KMS-11 (cell line): Measurements from ENCODE around the gene GBA2.
A peak's percentile ranks its signal among the peaks of the same experiment; 100 is the strongest.

Experiments used
- H2AFZ ChIP-seq: fragments of 200-600 bp; sonication (generic); 2 replicates; pipeline ENCODE4 v1.6.1; 2016; ENCODE audit warnings: antibody characterized with exemption, mixed run types, low read depth
- H3K27ac ChIP-seq: fragments of 200-600 bp; sonication (generic); 2 replicates; pipeline ENCODE4 v1.6.1; 2016; ENCODE audit warnings: mild to moderate bottlenecking, mixed run types
- H3K27me3 ChIP-seq: fragments of 200-600 bp; sonication (generic); 2 replicates; pipeline ENCODE4 v1.6.1; 2017; ENCODE audit warnings: mild to moderate bottlenecking, low read depth, mixed run types, moderate library complexity; ENCODE audit not compliant: insufficient read depth
- H3K36me3 ChIP-seq: fragments of 200-600 bp; sonication (generic); 2 replicates; pipeline ENCODE4 v1.6.1; 2017; ENCODE audit warnings: mild to moderate bottlenecking, mixed run types; ENCODE audit not compliant: insufficient read depth
- H3K4me1 ChIP-seq: fragments of 200-600 bp; sonication (generic); 2 replicates; pipeline ENCODE4 v1.6.1; 2016; ENCODE audit warnings: mild to moderate bottlenecking, low read depth, mixed run types; ENCODE audit not compliant: poor library complexity, severe bottlenecking
- H3K4me2 ChIP-seq: fragments of 200-600 bp; sonication (generic); 2 replicates; pipeline ENCODE4 v1.7.0; 2016; ENCODE audit warnings: mild to moderate bottlenecking, mixed run types
- H3K4me3 ChIP-seq: fragments of 200-600 bp; sonication (generic); IDR thresholded peaks from 2 replicates; pipeline ENCODE4 v1.6.1; 2017; ENCODE audit warnings: low read depth, low read length, mixed read lengths; ENCODE audit not compliant: insufficient read depth
- H3K79me2 ChIP-seq: fragments of 200-600 bp; sonication (generic); 2 replicates; pipeline ENCODE4 v1.6.1; 2016; ENCODE audit warnings: low read depth, mixed run types; ENCODE audit not compliant: insufficient read depth
- H3K9ac ChIP-seq: fragments of 200-600 bp; sonication (generic); 2 replicates; pipeline ENCODE4 v1.6.1; 2016; ENCODE audit warnings: mild to moderate bottlenecking, mixed run types
- H4K20me1 ChIP-seq: fragments of 200-600 bp; sonication (generic); 2 replicates; pipeline ENCODE4 v1.6.1; 2016; ENCODE audit warnings: mild to moderate bottlenecking, mixed run types; ENCODE audit not compliant: insufficient read depth
- CTCF ChIP-seq: fragments of 200-600 bp; sonication (generic); conservative IDR thresholded peaks from 2 replicates; pipeline ENCODE4 v1.6.1; 2017; ENCODE audit warnings: low read depth, mild to moderate bottlenecking, antibody characterized with exemption, low read length, moderate library complexity, mixed read lengths

GBA2 gene

GRCh38 chr9:35730486-35730854, 18.6 kb downstream of the GBA2 start:
- no peak for TF ChIP-seq CTCF
- Histone ChIP-seq H3K27ac (no peak overlapping the region), H4K20me1 (peaks cover 9% of the 10 kb centered on the region), H2AFZ (no peak overlapping the region), H3K36me3 (no peaks in the 10 kb centered on the region), H3K9ac (no peak overlapping the region), H3K27me3 (no peaks in the 10 kb centered on the region), H3K4me1 (peaks cover 42% of the 10 kb centered on the region), H3K4me2 (peak overlapping the region; percentile 90), H3K4me3 (no peak overlapping the region), H3K79me2 (peaks cover 49% of the 10 kb centered on the region)

GRCh38 chr9:35729700-35730485, 19.1 kb downstream of the GBA2 start:
- TF ChIP-seq CTCF: peak; percentile 76
- Histone ChIP-seq H3K4me2 (peak overlapping the region; percentile 90; the same call in 1 of the 2 replicates), H2AFZ (no peak overlapping the region), H3K9ac (no peak overlapping the region), H3K4me1 (peaks cover 42% of the 10 kb centered on the region), H3K36me3 (no peaks in the 10 kb centered on the region), H4K20me1 (peaks cover 9% of the 10 kb centered on the region), H3K27ac (no peak overlapping the region), H3K4me3 (no peak overlapping the region), H3K79me2 (peaks cover 49% of the 10 kb centered on the region), H3K27me3 (no peaks in the 10 kb centered on the region)

- peaks cover 9% of the 10 kb centered on the region for H4K20me1 ChIP-seq
- no peak overlapping the region for H3K4me3 ChIP-seq
- H3K9ac ChIP-seq: no peak overlapping the region
- no peak overlapping the region for H2AFZ ChIP-seq
- peaks cover 38% of the 10 kb centered on the region for H3K4me1 ChIP-seq
- H3K27me3 ChIP-seq: no peaks in the 10 kb centered on the region
- H3K79me2 ChIP-seq: peaks cover 49% of the 10 kb centered on the region
- TF ChIP-seq CTCF: no peak
- peak overlapping the region; percentile 90; the same call in 1 of the 2 replicates for H3K4me2 ChIP-seq
- no peak overlapping the region for H3K27ac ChIP-seq
- no peaks in the 10 kb centered on the region for H3K36me3 ChIP-seq
These were observed 19.9 kb downstream of the GBA2 start for GRCh38 chr9:35729101-35729500.

GRCh38 chr9:35728041-35728971, 20.7 kb downstream of the GBA2 start:
- Histone ChIP-seq H3K4me2 (no peak overlapping the region), H3K36me3 (no peaks in the 10 kb centered on the region), H4K20me1 (peaks cover 9% of the 10 kb centered on the region), H2AFZ (no peak overlapping the region), H3K79me2 (peaks cover 49% of the 10 kb centered on the region), H3K4me3 (no peak overlapping the region), H3K9ac (no peak overlapping the region), H3K4me1 (peaks cover 30% of the 10 kb centered on the region), H3K27ac (no peak overlapping the region), H3K27me3 (no peaks in the 10 kb centered on the region)
- no peak for TF ChIP-seq CTCF
